Measurements from ENCODE around the gene ATXN2.
"Not testable (repeated sequence)": the region's sequence is repeated elsewhere in the genome, so short reads cannot be mapped to it uniquely, and the experiment has no call there.

The ATXN2 gene

DNA sequence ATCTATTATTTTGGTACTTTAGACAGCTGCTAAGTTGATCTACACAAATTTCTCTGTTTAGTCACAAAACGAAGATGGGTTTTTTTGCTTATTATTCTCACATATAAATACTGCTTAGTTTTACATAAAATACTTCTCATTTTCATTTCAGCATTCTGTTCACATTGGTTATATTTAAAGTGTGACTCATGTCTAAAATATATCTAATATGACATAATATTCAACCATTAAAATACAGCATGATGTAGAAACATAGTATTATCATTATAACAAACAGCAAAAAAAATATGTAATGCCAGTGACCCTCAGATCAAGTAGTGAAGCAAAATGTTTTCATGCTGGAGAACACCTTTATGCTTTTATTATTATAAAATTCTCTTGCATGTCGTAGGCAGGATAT is 129.7 kb downstream of the ATXN2 start:
- Histone ChIP-seq H3K27me3 (ENCODE audit: insufficient read depth, low read length) (no peaks in the 10 kb centered on the region), H3K36me3 (ENCODE audit: insufficient read depth, low read depth, low read length) (peaks cover 55% of the 10 kb centered on the region), H3K9ac (ENCODE audit: low read depth, low read length) (no peak overlapping the region), H3K9me3 (ENCODE audit: insufficient read depth, low read depth, low read length) (no peaks in the 10 kb centered on the region), H3K27ac (ENCODE audit: low read length) (no peak overlapping the region), H3K4me3 (ENCODE audit: low read length) (no peak overlapping the region), H3K4me1 (ENCODE audit: insufficient read depth, low read length) (no peaks in the 10 kb centered on the region)

DNA sequence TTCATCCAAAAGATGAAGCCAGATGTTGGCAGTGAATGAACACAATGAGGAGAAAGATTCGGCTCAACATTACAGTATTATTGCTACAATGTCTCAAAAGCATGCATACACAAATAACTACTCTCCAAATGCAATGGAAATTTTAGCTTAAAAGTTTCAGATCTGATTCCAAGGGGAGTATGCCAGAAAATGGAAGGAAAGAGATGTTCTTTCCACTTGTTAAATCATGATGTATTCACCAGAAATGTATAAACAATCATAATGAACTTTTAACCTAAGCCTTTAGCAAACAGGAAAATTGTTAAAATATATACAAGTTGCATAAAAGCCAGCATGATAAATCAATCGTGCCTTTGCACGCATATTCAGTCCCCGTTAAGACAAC is 131.3 kb downstream of the ATXN2 start:
- H3K36me3 ChIP-seq (ENCODE audit: insufficient read depth, low read depth, low read length): peaks cover 57% of the 10 kb centered on the region
- no peak overlapping the region for H3K9ac ChIP-seq (ENCODE audit: low read depth, low read length)
- no peaks in the 10 kb centered on the region for H3K27me3 ChIP-seq (ENCODE audit: insufficient read depth, low read length)
- no peak overlapping the region for H3K27ac ChIP-seq (ENCODE audit: low read length)
- no peaks in the 10 kb centered on the region for H3K4me1 ChIP-seq (ENCODE audit: insufficient read depth, low read length)
- H3K4me3 ChIP-seq (ENCODE audit: low read length): no peak overlapping the region
- H3K9me3 ChIP-seq (ENCODE audit: insufficient read depth, low read depth, low read length): no peaks in the 10 kb centered on the region

DNA sequence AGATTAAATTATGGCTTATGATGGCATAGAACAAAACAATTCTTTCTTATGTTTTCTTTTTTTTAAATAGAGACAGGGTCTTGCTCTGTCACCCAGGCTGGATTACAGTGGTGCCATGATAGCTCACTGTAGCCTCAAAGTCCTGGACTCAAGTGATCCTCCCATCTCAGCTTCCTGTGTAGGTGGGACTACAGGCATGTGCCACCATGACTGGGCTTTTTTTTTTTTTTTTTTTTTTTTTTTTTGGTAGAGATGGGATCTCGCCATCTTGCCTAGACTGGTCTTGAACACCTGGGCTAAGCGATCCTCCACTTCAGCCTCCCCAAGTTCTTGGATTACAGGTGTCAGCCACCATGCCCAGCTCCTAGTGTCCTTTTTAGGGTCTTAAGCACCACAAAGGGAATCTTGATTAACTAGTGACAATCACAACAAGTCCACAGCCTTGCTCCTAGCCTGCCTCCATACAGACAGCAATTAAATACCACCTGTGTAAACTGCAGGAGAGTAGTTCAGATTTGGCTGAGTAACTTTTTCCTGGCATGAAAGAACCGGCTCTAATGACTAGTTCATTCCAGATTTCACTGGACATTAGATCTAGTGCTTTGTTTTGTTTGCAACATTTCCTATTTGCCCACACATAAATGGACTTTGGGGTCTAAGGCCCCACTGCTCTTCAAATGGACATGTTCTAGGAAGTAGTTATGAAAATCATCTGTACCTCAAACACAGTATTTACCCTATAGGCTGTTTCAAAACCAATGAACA is 131.8 kb downstream of the ATXN2 start:
- Histone ChIP-seq H3K4me3 (ENCODE audit: low read length) (no peak overlapping the region), H3K9ac (ENCODE audit: low read depth, low read length) (no peak overlapping the region), H3K36me3 (ENCODE audit: insufficient read depth, low read depth, low read length) (peaks cover 57% of the 10 kb centered on the region), H3K4me1 (ENCODE audit: insufficient read depth, low read length) (no peaks in the 10 kb centered on the region), H3K27ac (ENCODE audit: low read length) (no peak overlapping the region), H3K9me3 (ENCODE audit: insufficient read depth, low read depth, low read length) (no peaks in the 10 kb centered on the region), H3K27me3 (ENCODE audit: insufficient read depth, low read length) (no peaks in the 10 kb centered on the region)

DNA sequence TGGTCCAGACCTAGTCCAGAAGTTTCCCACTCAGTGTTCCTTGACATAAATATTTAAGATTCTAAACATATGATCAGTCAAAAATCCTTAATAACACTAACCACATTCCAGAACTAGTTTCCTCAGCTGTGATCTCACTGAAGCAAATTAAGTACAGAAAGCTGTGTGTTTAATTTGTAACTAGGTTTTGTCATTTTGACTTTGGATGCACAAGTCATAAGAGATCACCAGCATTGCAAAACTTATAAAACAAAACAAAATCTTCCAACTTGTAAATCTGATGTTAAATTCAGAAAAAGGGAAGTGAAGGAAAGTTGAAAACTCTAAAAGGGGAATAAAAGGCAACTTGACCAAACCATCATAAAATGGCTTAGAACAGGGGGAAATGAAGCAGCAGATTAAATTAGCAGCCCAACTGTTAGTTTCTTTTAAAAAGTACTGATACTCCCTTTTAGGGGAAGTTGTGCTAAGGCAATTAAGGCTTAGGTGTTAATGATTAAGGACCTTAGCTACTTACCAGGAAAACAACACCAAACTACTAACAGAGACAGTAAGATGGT is 136.8 kb downstream of the ATXN2 start:
- Histone ChIP-seq H3K4me1 (ENCODE audit: insufficient read depth, low read length) (no peaks in the 10 kb centered on the region), H3K27me3 (ENCODE audit: insufficient read depth, low read length) (no peaks in the 10 kb centered on the region), H3K36me3 (ENCODE audit: insufficient read depth, low read depth, low read length) (peaks cover 28% of the 10 kb centered on the region), H3K4me3 (ENCODE audit: low read length) (no peak overlapping the region), H3K9me3 (ENCODE audit: insufficient read depth, low read depth, low read length) (no peaks in the 10 kb centered on the region), H3K9ac (ENCODE audit: low read depth, low read length) (no peak overlapping the region), H3K27ac (ENCODE audit: low read length) (no peak overlapping the region)

DNA sequence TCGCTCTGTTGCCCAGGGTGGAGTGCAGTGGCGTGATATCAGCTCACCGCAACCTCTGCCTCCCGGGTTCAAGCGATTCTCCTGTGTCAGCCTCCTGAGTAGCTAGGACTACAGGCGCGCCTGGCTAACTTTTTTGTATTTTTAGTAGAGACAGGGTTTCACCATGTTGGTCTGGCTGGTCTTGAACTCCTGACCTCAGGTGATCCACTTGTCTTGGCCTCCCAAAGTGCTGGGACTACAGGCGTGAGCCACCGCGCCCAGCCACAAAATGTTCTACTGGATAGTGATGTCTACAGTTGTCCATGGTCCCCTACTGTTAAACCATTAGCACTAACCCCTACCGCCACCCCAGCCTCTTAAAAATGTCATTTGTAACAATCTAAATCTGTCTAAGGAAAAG is 139.0 kb downstream of the ATXN2 start:
- not testable (repeated sequence) for H3K4me3 ChIP-seq (ENCODE audit: low read length); H3K9me3 ChIP-seq (ENCODE audit: insufficient read depth, low read depth, low read length); H3K4me1 ChIP-seq (ENCODE audit: insufficient read depth, low read length); H3K27me3 ChIP-seq (ENCODE audit: insufficient read depth, low read length); H3K27ac ChIP-seq (ENCODE audit: low read length); H3K9ac ChIP-seq (ENCODE audit: low read depth, low read length)
- H3K36me3 ChIP-seq (ENCODE audit: insufficient read depth, low read depth, low read length): peaks cover 42% of the 10 kb centered on the region

DNA sequence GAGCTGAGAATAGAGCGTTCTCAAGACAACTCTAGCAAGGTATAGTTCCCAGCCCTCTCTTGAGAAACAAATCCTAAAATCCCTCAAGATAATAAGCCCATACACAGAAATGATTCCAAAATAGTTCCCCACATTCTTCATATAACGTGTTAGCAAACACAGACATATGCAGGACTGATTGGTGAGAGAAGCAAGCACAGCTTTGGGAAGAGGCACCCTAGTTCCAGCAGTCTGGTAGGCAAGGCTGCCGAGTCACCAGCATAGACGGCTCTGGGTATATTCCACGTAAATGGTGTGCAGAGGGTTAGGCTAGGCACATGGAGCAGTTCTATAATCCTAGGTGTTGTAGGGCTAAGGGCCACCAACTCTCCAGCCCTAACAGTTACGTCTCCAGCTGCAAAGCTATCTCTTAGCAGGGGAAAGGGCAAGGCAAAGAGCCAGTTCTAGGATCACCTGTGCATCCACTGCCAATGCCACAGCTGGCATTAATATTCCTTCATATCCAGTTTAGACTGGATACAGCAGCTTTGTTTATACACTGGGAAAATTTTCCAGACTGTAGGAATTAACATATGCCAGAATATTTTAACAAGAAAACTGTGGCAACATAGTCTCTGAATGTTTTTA is 140.5 kb downstream of the ATXN2 start:
- Histone ChIP-seq H3K27ac (ENCODE audit: low read length) (no peak overlapping the region), H3K4me1 (ENCODE audit: insufficient read depth, low read length) (no peaks in the 10 kb centered on the region), H3K9ac (ENCODE audit: low read depth, low read length) (no peak overlapping the region), H3K4me3 (ENCODE audit: low read length) (no peak overlapping the region), H3K36me3 (ENCODE audit: insufficient read depth, low read depth, low read length) (peaks cover 50% of the 10 kb centered on the region), H3K9me3 (ENCODE audit: insufficient read depth, low read depth, low read length) (no peaks in the 10 kb centered on the region), H3K27me3 (ENCODE audit: insufficient read depth, low read length) (no peaks in the 10 kb centered on the region)

DNA sequence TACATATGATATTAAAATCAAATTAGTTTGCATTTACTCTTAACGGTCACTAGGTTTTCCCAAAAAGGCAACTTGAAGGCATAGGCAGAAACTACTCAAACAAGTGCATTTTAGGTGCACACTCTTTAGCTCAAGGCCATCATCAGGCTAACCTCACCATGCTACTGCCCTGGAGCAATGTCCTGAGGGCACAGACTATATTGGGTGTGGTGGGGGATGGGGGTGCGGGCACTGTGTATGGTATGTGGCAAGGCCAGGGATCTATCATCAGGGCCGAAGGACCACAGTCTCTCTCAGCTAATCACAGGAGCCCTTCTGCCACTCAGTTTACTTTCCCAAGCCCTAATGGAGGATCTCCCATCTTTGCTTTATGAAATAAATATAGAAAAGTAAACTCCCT is 141.5 kb downstream of the ATXN2 start:
- Histone ChIP-seq H3K36me3 (ENCODE audit: insufficient read depth, low read depth, low read length) (peaks cover 54% of the 10 kb centered on the region), H3K4me3 (ENCODE audit: low read length) (no peak overlapping the region), H3K27ac (ENCODE audit: low read length) (no peak overlapping the region), H3K9ac (ENCODE audit: low read depth, low read length) (no peak overlapping the region), H3K4me1 (ENCODE audit: insufficient read depth, low read length) (no peaks in the 10 kb centered on the region), H3K9me3 (ENCODE audit: insufficient read depth, low read depth, low read length) (no peaks in the 10 kb centered on the region), H3K27me3 (ENCODE audit: insufficient read depth, low read length) (no peaks in the 10 kb centered on the region)

DNA sequence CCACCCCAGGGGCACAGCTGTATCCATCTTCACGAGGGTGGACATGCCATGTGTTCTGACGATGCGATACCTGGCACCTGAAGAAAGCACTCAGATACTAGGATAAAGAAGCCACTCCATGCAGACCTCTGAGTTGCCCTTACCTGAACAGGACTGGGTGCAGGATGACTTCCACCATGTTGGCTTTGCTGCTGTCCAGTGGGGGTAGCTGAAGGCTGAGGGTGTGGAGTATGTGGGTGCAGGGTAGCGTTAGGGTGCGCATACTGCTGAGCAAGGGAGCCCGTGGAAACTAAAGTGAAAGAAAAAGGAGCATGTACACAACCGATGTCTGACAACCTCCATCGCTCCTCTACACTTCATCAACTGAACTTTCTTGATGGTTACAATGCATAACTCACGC is 142.0 kb downstream of the ATXN2 start:
- H3K9me3 ChIP-seq (ENCODE audit: insufficient read depth, low read depth, low read length): no peaks in the 10 kb centered on the region
- peaks cover 58% of the 10 kb centered on the region for H3K36me3 ChIP-seq (ENCODE audit: insufficient read depth, low read depth, low read length)
- H3K4me1 ChIP-seq (ENCODE audit: insufficient read depth, low read length): no peaks in the 10 kb centered on the region
- H3K9ac ChIP-seq (ENCODE audit: low read depth, low read length): no peak overlapping the region
- H3K27me3 ChIP-seq (ENCODE audit: insufficient read depth, low read length): no peaks in the 10 kb centered on the region
- no peak overlapping the region for H3K27ac ChIP-seq (ENCODE audit: low read length)
- H3K4me3 ChIP-seq (ENCODE audit: low read length): no peak overlapping the region

DNA sequence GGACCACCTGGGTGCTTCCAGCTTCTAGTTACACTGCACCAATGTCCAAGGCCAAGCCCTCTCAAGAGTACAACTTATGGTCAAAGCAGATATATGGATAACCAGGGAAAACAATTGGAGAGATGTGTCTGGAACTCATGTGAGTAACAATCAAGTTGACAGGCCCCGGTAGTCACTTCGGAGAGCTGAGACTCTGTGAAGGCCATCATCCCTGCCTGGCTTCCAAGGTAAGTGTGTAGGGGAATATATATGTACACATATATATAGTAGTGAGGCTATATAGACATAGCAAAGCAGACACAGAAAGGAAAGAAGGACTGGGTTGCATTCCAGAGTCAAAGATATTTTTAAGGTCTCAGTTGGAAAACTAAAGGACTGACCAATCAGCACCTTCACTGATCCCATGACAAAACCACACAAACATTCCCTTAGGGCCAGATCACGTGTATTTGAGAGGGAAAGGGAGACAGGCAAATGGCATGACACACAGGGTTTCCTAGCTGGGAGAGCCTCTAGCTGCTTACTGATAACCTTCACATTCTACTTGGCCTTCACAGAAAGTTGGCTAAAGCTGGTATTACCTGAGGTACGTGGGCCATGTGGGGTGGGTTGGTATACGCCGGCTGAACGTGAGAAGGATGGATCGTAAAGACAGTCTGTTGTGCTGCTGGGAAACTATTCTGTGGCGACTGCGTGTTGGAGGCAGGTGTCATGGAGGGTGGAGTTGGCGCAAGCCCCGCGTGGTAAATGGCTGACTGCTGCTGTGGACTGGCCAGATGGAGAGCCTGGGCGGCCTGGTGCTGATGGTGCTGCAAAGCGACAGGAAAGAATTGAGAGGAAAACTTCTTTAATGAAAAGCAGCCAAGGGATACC is 143.4 kb downstream of the ATXN2 start:
- Histone ChIP-seq H3K9ac (ENCODE audit: low read depth, low read length) (no peak overlapping the region), H3K27me3 (ENCODE audit: insufficient read depth, low read length) (no peaks in the 10 kb centered on the region), H3K27ac (ENCODE audit: low read length) (no peak overlapping the region), H3K4me3 (ENCODE audit: low read length) (no peak overlapping the region), H3K4me1 (ENCODE audit: insufficient read depth, low read length) (no peaks in the 10 kb centered on the region), H3K36me3 (ENCODE audit: insufficient read depth, low read depth, low read length) (peaks cover 72% of the 10 kb centered on the region), H3K9me3 (ENCODE audit: insufficient read depth, low read depth, low read length) (no peaks in the 10 kb centered on the region)

DNA sequence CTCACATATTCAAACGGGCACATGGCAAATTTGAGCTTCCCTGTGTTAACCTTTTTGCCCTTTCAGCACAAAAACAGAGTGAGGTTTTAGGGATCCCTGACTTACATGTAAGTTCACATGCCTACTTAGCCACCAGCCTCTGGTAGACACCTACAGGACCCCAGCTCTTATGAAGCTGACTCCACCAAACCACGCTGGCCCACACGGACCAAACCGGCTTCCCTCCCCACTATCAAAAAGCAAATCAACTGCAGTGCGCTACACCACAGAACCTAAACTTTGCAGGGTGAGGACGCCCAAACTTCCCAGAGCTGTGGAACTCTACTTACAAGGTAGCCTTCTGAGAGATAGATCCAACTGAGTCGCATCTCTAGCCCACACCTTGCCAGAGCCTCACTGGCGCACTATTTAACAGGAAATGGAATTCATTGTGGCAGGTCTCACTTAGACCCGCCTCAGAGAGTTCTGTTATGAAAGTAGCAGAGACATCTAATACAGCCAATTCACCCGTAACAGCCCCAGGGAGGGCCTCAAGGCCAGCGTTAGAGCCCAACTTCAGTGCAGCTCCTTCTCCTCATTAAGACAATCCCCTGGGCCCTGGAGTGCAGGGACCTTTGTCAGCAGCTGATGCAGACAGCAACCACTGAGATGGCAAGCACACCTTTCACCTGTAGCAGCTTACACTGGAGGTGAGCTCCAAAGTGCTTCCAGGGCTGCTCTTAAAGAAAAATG is 144.2 kb downstream of the ATXN2 start:
- peaks cover 74% of the 10 kb centered on the region for H3K36me3 ChIP-seq (ENCODE audit: insufficient read depth, low read depth, low read length)
- no peak overlapping the region for H3K27ac ChIP-seq (ENCODE audit: low read length)
- no peaks in the 10 kb centered on the region for H3K9me3 ChIP-seq (ENCODE audit: insufficient read depth, low read depth, low read length)
- H3K4me3 ChIP-seq (ENCODE audit: low read length): no peak overlapping the region
- H3K9ac ChIP-seq (ENCODE audit: low read depth, low read length): no peak overlapping the region
- H3K27me3 ChIP-seq (ENCODE audit: insufficient read depth, low read length): no peaks in the 10 kb centered on the region
- H3K4me1 ChIP-seq (ENCODE audit: insufficient read depth, low read length): no peaks in the 10 kb centered on the region

DNA sequence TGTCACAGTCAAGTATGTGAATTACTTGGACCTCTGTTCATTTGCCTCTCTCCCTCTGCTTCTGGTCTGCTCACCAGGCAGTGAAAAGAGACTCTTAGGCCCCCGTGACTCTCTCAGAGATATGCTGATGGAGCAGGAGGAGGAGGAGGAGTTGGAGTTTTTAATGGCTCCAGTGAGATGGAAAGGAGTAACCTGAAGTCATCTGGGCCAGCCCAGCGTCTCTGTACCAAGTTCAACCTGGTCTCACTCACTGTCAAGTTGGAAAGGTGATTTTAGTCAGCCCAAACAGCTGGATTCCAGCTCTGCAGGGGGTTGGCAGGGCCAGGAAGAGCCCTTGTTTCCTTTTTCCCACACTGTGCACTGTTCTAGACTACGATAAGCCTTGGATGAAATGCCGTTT is 144.8 kb downstream of the ATXN2 start:
- H3K9ac ChIP-seq (ENCODE audit: low read depth, low read length): no peak overlapping the region
- no peaks in the 10 kb centered on the region for H3K27me3 ChIP-seq (ENCODE audit: insufficient read depth, low read length)
- no peaks in the 10 kb centered on the region for H3K4me1 ChIP-seq (ENCODE audit: insufficient read depth, low read length)
- no peaks in the 10 kb centered on the region for H3K9me3 ChIP-seq (ENCODE audit: insufficient read depth, low read depth, low read length)
- H3K27ac ChIP-seq (ENCODE audit: low read length): no peak overlapping the region
- no peak overlapping the region for H3K4me3 ChIP-seq (ENCODE audit: low read length)
- peaks cover 77% of the 10 kb centered on the region for H3K36me3 ChIP-seq (ENCODE audit: insufficient read depth, low read depth, low read length)

Measured in iPS-20b (cell line).